GM19463 (cell line): ENCODE data around the gene APLP2.

Experiments
- ATAC-seq: cut with Tn5 transposase; IDR thresholded peaks from one replicate; pipeline ENCODE4 v1.9.1; 2021; ENCODE audit warnings: mild to moderate bottlenecking, moderate library complexity; ENCODE audit not compliant: unreplicated experiment

The APLP2 gene

GRCh38 chr11:130141561-130142341 lies 72.1 kb downstream of the APLP2 start:
- ATAC-seq = no peak

GRCh38 chr11:130144141-130144540 lies 74.4 kb downstream of the APLP2 start:
- no peak for ATAC-seq

- ATAC-seq = no peak
These were observed 75.2 kb downstream of the APLP2 start for GRCh38 chr11:130144861-130145281.

- ATAC-seq = no peak
These were observed 75.7 kb downstream of the APLP2 start for GRCh38 chr11:130145311-130145812.

GRCh38 chr11:130145975-130146776 lies 76.5 kb downstream of the APLP2 start:
- peak; percentile 32 for ATAC-seq

GRCh38 chr11:130146796-130147195 lies 77.1 kb downstream of the APLP2 start:
- no peak for ATAC-seq

- no peak for ATAC-seq
These were observed 79.2 kb downstream of the APLP2 start for GRCh38 chr11:130148796-130149326.

GRCh38 chr11:130150790-130151189 lies 81.1 kb downstream of the APLP2 start:
- ATAC-seq = no peak

GRCh38 chr11:130151196-130151595 lies 81.5 kb downstream of the APLP2 start:
- no peak for ATAC-seq

- ATAC-seq = no peak
These were observed 86.7 kb downstream of the APLP2 start for GRCh38 chr11:130156108-130157022.

GRCh38 chr11:130157101-130157500 lies 87.4 kb downstream of the APLP2 start:
- no peak for ATAC-seq

GRCh38 chr11:130157840-130158239 lies 88.1 kb downstream of the APLP2 start:
- ATAC-seq = no peak

- no peak for ATAC-seq
These were observed 89.4 kb downstream of the APLP2 start for GRCh38 chr11:130159139-130159538.

- no peak for ATAC-seq
These were observed 90.2 kb downstream of the APLP2 start, which contains the start of gene ST14 for GRCh38 chr11:130159657-130160497. ST14 (plus strand) TSS chr11:130159782; CDS start chr11:130159980, 198 bp downstream.

- no peak for ATAC-seq
These were observed 90.9 kb downstream of the APLP2 start for GRCh38 chr11:130160498-130161155.

GRCh38 chr11:130161441-130162145 lies 91.9 kb downstream of the APLP2 start:
- no peak for ATAC-seq

- no peak for ATAC-seq
These were observed 93.0 kb downstream of the APLP2 start for GRCh38 chr11:130162733-130163132.
